HepG2 (cell line): ENCODE measurements around the gene CCS. TPM values are rescaled to one million over a fixed set of nuclear protein-coding genes. Genes with fewer than 3 reads are reported as not detected.
A peak's percentile ranks its signal among the peaks of the same experiment; 100 is the strongest.

Source experiments
- ARNTL ChIP-seq: sonication (generic); formaldehyde crosslinking; IDR thresholded peaks from 2 replicates; pipeline ENCODE4 v1.4.0; 2020; ENCODE audit warnings: mild to moderate bottlenecking, missing genetic modification reagents
- CEBPZ ChIP-seq: IDR thresholded peaks from 2 replicates; pipeline ENCODE4 v1.6.1; 2012; ENCODE audit warnings: low read length, improper control_type of control experiment
- DMAP1 ChIP-seq: IDR thresholded peaks from 2 replicates; pipeline ENCODE4 v1.6.1; 2016
- EHMT2 ChIP-seq: fragments of 200-600 bp; sonication (generic); IDR thresholded peaks from 2 replicates; pipeline ENCODE4 v1.7.0; 2017; ENCODE audit warnings: antibody characterized with exemption, low read depth, low read length, borderline replicate concordance
- GATA4 ChIP-seq: sonication (generic); IDR thresholded peaks from 2 replicates; pipeline ENCODE4 v1.6.1; 2016; ENCODE audit warnings: antibody characterized with exemption, low read depth, borderline replicate concordance
- HINFP ChIP-seq: sonication (generic); formaldehyde crosslinking; IDR thresholded peaks from 2 replicates; pipeline ENCODE4 v1.4.0; 2020; ENCODE audit warnings: low read depth, mild to moderate bottlenecking, missing genetic modification reagents
- MYNN ChIP-seq: sonication (generic); formaldehyde crosslinking; IDR thresholded peaks from 2 replicates; pipeline ENCODE4 v1.4.0; 2020; ENCODE audit warnings: mild to moderate bottlenecking, low read depth, missing genetic modification reagents
- NKX3-1 ChIP-seq: sonication (generic); formaldehyde crosslinking; IDR thresholded peaks from 2 replicates; pipeline ENCODE4 v1.5.0; 2020; ENCODE audit warnings: missing genetic modification reagents
- POLR2AphosphoS5 ChIP-seq: IDR thresholded peaks from 2 replicates; pipeline ENCODE4 v1.6.1; 2012; ENCODE audit warnings: low read depth, low read length
- SMAD3 ChIP-seq: sonication (generic); formaldehyde crosslinking; IDR thresholded peaks from 2 replicates; pipeline ENCODE4 v1.4.0; 2020; ENCODE audit warnings: missing genetic modification reagents
- SMAD9 ChIP-seq: sonication (generic); formaldehyde crosslinking; IDR thresholded peaks from 2 replicates; pipeline ENCODE4 v1.5.1; 2020; ENCODE audit warnings: mild to moderate bottlenecking, missing genetic modification reagents
- TEAD3 ChIP-seq: optimal IDR thresholded peaks from 2 replicates; pipeline ENCODE3; 2016; ENCODE audit warnings: borderline replicate concordance
- ZC3H13 ChIP-seq: sonication (generic); formaldehyde crosslinking; IDR thresholded peaks from 2 replicates; pipeline ENCODE4 v1.8.1; 2023; ENCODE audit warnings: mild to moderate bottlenecking, missing genetic modification reagents, moderate library complexity
- ZNF33B ChIP-seq: sonication (generic); formaldehyde crosslinking; IDR thresholded peaks from 2 replicates; pipeline ENCODE4 v1.5.1; 2020; ENCODE audit warnings: mild to moderate bottlenecking, missing genetic modification reagents
- ZNF451 ChIP-seq: sonication (generic); formaldehyde crosslinking; IDR thresholded peaks from 2 replicates; pipeline ENCODE4 v1.5.0; 2020; ENCODE audit warnings: mild to moderate bottlenecking, missing genetic modification reagents
- ZNF737 ChIP-seq: sonication (generic); formaldehyde crosslinking; IDR thresholded peaks from 2 replicates; pipeline ENCODE4 v1.5.0; 2020; ENCODE audit warnings: missing genetic modification reagents, mild to moderate bottlenecking, borderline replicate concordance
- ZNF770 ChIP-seq: sonication (generic); formaldehyde crosslinking; IDR thresholded peaks from 2 replicates; pipeline ENCODE4 v1.5.0; 2020; ENCODE audit warnings: mild to moderate bottlenecking, missing genetic modification reagents
- ZNF788 ChIP-seq: sonication (generic); formaldehyde crosslinking; IDR thresholded peaks from 2 replicates; pipeline ENCODE4 v1.5.0; 2020; ENCODE audit warnings: mild to moderate bottlenecking, missing genetic modification reagents, borderline replicate concordance
- ZNF850 ChIP-seq: sonication (generic); formaldehyde crosslinking; conservative IDR thresholded peaks from 2 replicates; pipeline ENCODE4 v1.9.0; 2021; ENCODE audit warnings: mild to moderate bottlenecking, missing genetic modification reagents
- ZXDC ChIP-seq: sonication (generic); formaldehyde crosslinking; IDR thresholded peaks from 2 replicates; pipeline ENCODE4 v1.5.0; 2020; ENCODE audit warnings: mild to moderate bottlenecking, missing genetic modification reagents
- polyA plus RNA-seq, 8 experiments: library from polyadenylated mRNA; depleted of rRNA in 3 of 8; stranded (reverse) in 7 of 8; unstranded in 1 of 8; fragments of >200 nt; fragmentation: Illumina TruSeq in 4 of 8; extraction: Trizol in 4 of 8; gene quantifications; 2 replicates each; pipeline versions ENCODE4 v1.2.1 to v1.2.3, GENCODE V29; 2011 to 2016; ENCODE audit warnings: low read depth in 4 of 8, missing spikeins in 1 of 8, mixed read lengths in 1 of 8; ENCODE audit not compliant: insufficient read depth in 1 of 8
- total RNA-seq, 5 experiments: library from RNA; depleted of rRNA; stranded (reverse); fragments of >200 nt; fragmentation: Illumina TruSeq; extraction: Trizol; gene quantifications; 2 replicates each; pipeline ENCODE4 v1.2.3, GENCODE V29; 2016; ENCODE audit warnings: low read depth in 1 of 5

CCS gene
- total and polyA plus RNA-seq, 2 of the 13 experiments (the other 11 are each of a cell fraction or from before 2014, with no cell fraction given) = 25.4 to 44.6 TPM

GRCh38 chr11:66616379-66617154 lies 23.6 kb downstream of the CCS start, which contains the start of gene RBM14 (continued):
- no peak for TF ChIP-seq CEBPZ
- 0 out of 2 replicates have a peak, but pooled peaks have one; percentile 3 for TF ChIP-seq ZNF770 (CRISPR knock-in tag)
- 0 out of 2 replicates have a peak, but pooled peaks have one; percentile 62 for TF ChIP-seq ZNF737 (CRISPR knock-in tag)
- TF ChIP-seq GATA4 = 0 out of 2 replicates have a peak, but pooled peaks have one; percentile 51
- TF ChIP-seq ZNF850 = no peak
- 0 out of 2 replicates have a peak, but pooled peaks have one; percentile 67 for TF ChIP-seq HINFP
- peak; percentile 82; the same call in 1 of the 2 replicates for TF ChIP-seq ARNTL (CRISPR knock-in tag)
- peak; percentile 89; the same call in 1 of the 2 replicates for TF ChIP-seq ZC3H13 (CRISPR knock-in tag)
- peak; percentile 77 for TF ChIP-seq ZXDC
- TF ChIP-seq ZNF451 = peak; percentile 78; the same call in 1 of the 2 replicates
- TF ChIP-seq SMAD3 (CRISPR knock-in tag) = peak; percentile 37; the same call in 1 of the 2 replicates
- no peak for TF ChIP-seq EHMT2
- TF ChIP-seq DMAP1 (CRISPR knock-in tag) = peak; percentile 93
- peak; percentile 38; the same call in 1 of the 2 replicates for TF ChIP-seq ZNF33B (CRISPR knock-in tag)
- peak; percentile 86 for TF ChIP-seq NKX3-1 (CRISPR knock-in tag)
- peak; percentile 19; the same call in 1 of the 2 replicates for TF ChIP-seq MYNN (CRISPR knock-in tag)
- TF ChIP-seq SMAD9 (CRISPR knock-in tag) = no peak; the same call in 1 of the 2 replicates
- TF ChIP-seq ZNF788 = peak; percentile 35; the same call in 1 of the 2 replicates
- TF ChIP-seq TEAD3 = peak; percentile 40
- peak; percentile 99 for TF ChIP-seq POLR2AphosphoS5
